ENCODE measurements around the gene APOC3.

APOC3 gene

GRCh38 chr11:116791813-116792143, 37.9 kb upstream of the APOC3 start, which contains the start of gene APOA5:
APOA5 (minus strand) TSS chr11:116791879; CDS start chr11:116791860, 19 bp downstream.
- Mint-ChIP-seq H3K4me1 (peaks cover 21% of the 10 kb centered on the region), H3K9me3 (no peaks in the 10 kb centered on the region), H3K36me3 (ENCODE audit: low read depth) (peaks cover 5% of the 10 kb centered on the region), H3K4me3 (peak within 1 kb of the TSS; percentile 63 to 77 (median 67)), H3K27ac (peak within 1 kb of the TSS in 1 of 3 experiments; percentile 26), H3K27me3 (ENCODE audit: low read depth) (peaks cover 8% of the 10 kb centered on the region)
- no peak for TF ChIP-seq CTCF (IDR thresholded peaks at IDR 0.05; ENCODE audit: unreplicated experiment in 3 of 3)

DNA sequence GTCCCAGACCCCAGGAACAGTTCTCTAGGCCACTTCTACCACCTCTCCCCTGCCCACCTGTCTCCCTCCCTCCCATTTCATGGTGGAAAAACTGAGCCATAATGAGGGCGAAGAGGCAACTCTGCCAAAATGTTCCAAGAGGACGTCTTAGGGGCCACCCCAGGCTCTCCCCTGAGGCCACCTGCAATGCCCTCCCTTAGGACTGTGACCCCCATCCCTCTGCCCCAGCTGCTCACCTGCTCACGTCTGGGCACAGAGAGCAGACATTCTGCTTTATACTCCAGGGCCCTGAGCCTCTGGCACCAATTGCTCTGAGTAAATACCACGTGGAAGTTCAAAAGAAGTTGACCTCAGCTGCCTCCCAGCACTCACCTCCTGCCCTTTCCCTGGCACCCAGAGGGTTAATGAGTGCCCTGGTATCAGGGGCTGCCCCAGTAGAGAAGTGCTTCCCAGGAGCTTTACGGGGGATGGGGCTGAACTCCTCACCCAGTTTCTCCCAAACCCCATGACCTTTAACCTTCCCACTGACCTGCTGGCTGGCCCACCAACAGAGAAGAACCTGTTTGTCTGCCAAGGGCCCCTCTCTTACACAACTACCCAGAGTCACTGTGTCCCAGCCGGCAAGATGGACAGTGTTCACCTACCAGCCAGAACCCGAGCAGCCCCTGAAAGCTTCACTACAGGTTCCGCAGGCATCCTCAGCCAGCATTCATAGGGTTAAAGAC, 37.4 kb upstream of the APOC3 start:
- H3K9me3 Mint-ChIP-seq = no peaks in the 10 kb centered on the region

GRCh38 chr11:116792869-116793771, 36.6 kb upstream of the APOC3 start:
- TF ChIP-seq CTCF (IDR thresholded peaks at IDR 0.05; ENCODE audit: unreplicated experiment in 3 of 3) = no peak
- H3K4me3 Mint-ChIP-seq = peak overlapping the region in 1 of 3 experiments; percentile 38
- peaks cover 12% of the 10 kb centered on the region for H3K4me1 Mint-ChIP-seq
- peaks cover 8% of the 10 kb centered on the region for H3K27me3 Mint-ChIP-seq (ENCODE audit: low read depth)
- H3K27ac Mint-ChIP-seq = no peak overlapping the region
- H3K36me3 Mint-ChIP-seq (ENCODE audit: low read depth) = no peaks in the 10 kb centered on the region
- H3K9me3 Mint-ChIP-seq = no peaks in the 10 kb centered on the region

More for the DNA sequence above, 37.4 kb upstream of the APOC3 start:
- H3K4me3 Mint-ChIP-seq = no peak overlapping the region
- H3K27me3 Mint-ChIP-seq (ENCODE audit: low read depth) = peaks cover 8% of the 10 kb centered on the region
- no peak for TF ChIP-seq CTCF (IDR thresholded peaks at IDR 0.05; ENCODE audit: unreplicated experiment in 3 of 3)
- H3K27ac Mint-ChIP-seq = no peak overlapping the region
- peaks cover under 1% of the 10 kb centered on the region for H3K36me3 Mint-ChIP-seq (ENCODE audit: low read depth)
- peaks cover 16% of the 10 kb centered on the region for H3K4me1 Mint-ChIP-seq

DNA sequence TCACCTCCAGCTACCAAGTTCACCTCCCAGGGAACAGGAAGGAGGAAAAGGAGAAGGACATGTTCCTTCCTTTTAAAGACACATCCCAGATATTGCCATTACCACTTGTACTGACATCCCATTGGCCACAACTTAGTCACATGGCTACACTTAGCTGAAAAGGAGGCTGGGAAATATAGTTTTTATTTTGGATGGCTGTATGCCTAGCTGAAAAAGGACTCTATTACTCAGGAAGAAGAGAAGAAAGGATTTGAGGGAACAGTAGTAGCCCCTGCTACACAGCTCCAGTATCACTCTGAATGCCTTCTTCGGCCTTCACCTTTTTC, 36.0 kb upstream of the APOC3 start:
- TF ChIP-seq CTCF (IDR thresholded peaks at IDR 0.05; ENCODE audit: unreplicated experiment in 3 of 3) = no peak
- Mint-ChIP-seq H3K27ac (no peak overlapping the region), H3K36me3 (ENCODE audit: low read depth) (no peaks in the 10 kb centered on the region), H3K4me3 (no peak overlapping the region), H3K27me3 (ENCODE audit: low read depth) (peaks cover 12% of the 10 kb centered on the region), H3K9me3 (no peaks in the 10 kb centered on the region), H3K4me1 (peaks cover 6% of the 10 kb centered on the region)

DNA sequence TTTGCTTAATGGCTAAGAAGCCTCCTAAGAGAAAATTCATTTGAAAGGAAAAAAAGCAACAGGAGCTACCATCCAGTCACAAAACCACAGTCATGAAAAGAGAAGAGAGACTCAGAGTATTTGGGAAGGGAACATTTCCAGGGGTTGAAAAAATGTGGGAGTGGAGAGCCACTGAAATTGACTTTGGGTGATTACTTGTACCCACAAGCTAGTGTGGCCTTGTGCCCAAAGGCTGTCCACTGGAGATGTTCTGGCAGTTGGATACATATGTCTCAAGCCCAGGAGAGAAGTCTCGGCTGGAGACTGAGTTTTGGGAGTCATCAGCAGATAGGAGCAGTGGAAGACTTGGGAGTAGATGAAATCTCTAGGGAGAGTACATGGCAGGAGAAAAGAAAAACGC, 34.9 kb upstream of the APOC3 start:
- Mint-ChIP-seq H3K27me3 (ENCODE audit: low read depth) (peaks cover 8% of the 10 kb centered on the region), H3K36me3 (ENCODE audit: low read depth) (no peaks in the 10 kb centered on the region), H3K27ac (no peak overlapping the region), H3K4me1 (peaks cover 5% of the 10 kb centered on the region), H3K4me3 (no peak overlapping the region), H3K9me3 (no peaks in the 10 kb centered on the region)
- TF ChIP-seq CTCF (IDR thresholded peaks at IDR 0.05; ENCODE audit: unreplicated experiment in 3 of 3) = no peak
